GM19035 (cell line): Measurements from ENCODE around the gene HBG2.
"Not testable (repeated sequence)": the region's sequence is repeated elsewhere in the genome, so short reads cannot be mapped to it uniquely, and the experiment has no call there.

Experiments used
- ATAC-seq: cut with Tn5 transposase; IDR thresholded peaks from one replicate; pipeline ENCODE4 v1.9.1; 2021; ENCODE audit not compliant: unreplicated experiment

The HBG2 gene

GRCh38 chr11:5250543-5251204 is 3.9 kb downstream of the HBG2 start:
- no peak for ATAC-seq

DNA sequence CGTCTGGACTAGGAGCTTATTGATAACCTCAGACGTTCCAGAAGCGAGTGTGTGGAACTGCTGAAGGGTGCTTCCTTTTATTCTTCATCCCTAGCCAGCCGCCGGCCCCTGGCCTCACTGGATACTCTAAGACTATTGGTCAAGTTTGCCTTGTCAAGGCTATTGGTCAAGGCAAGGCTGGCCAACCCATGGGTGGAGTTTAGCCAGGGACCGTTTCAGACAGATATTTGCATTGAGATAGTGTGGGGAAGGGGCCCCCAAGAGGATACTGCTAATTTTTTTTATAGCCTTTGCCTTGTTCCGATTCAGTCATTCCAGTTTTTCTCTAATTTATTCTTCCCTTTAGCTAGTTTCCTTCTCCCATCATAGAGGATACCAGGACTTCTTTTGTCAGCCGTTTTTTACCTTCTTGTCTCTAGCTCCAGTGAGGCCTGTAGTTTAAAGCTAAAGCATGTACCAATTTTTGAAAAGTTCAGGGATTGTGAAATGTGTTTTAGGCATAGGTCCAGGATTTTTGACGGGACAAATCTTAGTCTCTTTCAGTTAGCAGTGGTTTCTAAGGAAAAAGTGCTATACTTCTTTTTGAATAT is 4.7 kb downstream of the HBG2 start, which contains the start of gene HBG1:
Gene HBG1 (minus strand): TSS at position 51 of the 590 bp plus-strand sequence. CDS start 53 bp downstream, outside the sequence.
- ATAC-seq, result not testable (repeated sequence)

GRCh38 chr11:5248498-5248897 is 6.1 kb downstream of the HBG2 start:
- ATAC-seq, result not testable (repeated sequence)

DNA sequence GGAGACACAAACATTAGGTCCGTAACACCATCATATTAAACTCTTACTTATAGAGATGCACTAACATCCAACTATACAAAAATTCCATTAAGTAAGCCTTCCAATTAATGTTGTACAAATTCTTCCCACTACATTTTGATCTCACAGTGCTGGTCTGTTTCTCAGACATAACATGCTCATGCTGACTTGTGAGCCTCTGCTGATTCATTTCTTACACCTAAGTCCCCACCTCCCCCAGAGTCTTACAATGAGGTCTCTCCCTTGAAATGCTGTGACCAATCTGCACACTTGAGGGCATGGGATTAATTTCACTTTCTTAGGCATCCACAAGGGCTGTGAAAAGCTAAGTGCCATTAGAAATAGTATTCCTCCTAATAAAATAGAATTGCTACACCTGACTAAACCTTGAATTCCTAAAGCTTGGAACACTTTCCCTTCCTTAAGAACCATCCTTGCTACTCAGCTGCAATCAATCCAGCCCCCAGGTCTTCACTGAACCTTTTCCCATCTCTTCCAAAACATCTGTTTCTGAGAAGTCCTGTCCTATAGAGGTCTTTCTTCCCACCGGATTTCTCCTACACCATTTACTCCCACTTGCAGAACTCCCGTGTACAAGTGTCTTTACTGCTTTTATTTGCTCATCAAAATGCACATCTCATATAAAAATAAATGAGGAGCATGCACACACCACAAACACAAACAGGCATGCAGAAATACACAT is 6.9 kb downstream of the HBG2 start:
- no peak for ATAC-seq

DNA sequence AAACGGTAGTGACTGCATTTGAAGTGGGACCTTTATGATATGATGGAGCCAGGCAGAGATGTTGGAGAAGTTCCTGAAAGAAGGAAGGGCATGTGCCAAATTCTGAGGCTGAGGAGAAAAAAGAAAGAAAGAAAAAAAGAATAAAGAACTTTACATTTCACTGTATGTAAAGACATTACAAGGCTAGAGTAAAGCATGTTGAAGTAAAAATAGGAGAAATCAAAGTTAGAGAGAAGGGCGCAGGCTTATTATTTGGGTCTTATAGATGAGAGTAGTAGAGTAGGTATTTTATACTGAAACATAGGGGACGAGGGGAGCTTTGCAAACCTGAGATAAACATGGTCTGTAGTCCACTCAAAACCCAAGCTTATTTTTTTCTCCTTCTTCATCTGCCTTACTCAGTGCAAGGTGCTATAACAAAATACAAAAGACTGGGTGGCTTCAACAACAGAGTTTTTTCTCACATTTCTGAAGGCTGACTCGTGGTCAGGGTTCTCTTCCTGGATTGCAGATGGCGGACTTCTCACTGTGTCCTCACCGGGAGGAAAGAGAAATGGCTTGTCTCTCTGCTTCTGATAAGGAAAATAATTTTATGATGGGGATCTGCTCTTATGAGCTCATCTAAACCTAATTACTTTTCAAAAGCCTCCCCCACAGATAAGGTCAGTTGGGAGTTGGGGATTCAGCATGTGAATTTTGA is 7.7 kb downstream of the HBG2 start:
- ATAC-seq, result no peak

GRCh38 chr11:5245155-5245554 is 9.4 kb downstream of the HBG2 start:
- no peak for ATAC-seq

- no peak for ATAC-seq
Observed at GRCh38 chr11:5243816-5244180, 10.8 kb downstream of the HBG2 start.

- no peak for ATAC-seq
Observed at GRCh38 chr11:5242933-5243815, 11.4 kb downstream of the HBG2 start.

DNA sequence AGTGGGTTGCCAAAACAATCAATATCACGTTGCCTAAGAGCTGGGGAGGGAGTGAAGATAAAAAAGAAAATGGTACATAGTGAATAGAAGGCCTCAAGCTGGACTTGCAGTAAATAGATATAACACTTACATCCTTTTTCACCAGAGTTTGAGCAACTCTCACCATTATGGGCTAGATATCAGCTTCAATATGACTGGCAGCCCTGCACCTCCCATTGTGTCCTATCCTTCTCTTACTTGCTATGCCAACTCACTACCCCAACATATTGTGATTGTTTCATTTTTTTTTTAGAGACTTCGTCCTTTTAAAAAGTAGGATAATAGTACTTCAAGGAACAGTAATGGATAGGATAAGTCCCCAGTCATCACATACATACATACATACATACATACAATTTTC is 12.4 kb downstream of the HBG2 start:
- no peak for ATAC-seq

DNA sequence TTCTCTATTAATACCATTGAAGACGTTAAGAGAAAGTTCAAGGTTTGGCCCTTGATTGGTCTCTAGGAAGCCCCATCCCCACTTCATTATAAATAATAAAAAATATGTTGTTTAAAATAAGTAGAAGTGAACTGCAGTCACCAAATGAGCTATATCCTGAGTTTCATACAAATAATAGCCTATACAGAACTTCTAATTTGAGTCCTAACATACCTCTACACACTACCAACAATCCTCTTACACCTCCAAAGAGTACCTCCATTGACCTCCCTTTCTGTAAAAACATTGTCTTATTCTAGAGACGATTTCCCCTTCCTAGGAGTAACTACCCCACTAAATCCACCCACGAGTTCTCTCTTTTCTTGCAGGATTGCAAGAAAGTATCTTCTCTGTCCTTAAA is 13.1 kb downstream of the HBG2 start:
- no peak for ATAC-seq

- no peak for ATAC-seq
Observed at GRCh38 chr11:5240458-5240857, 14.1 kb downstream of the HBG2 start.

DNA sequence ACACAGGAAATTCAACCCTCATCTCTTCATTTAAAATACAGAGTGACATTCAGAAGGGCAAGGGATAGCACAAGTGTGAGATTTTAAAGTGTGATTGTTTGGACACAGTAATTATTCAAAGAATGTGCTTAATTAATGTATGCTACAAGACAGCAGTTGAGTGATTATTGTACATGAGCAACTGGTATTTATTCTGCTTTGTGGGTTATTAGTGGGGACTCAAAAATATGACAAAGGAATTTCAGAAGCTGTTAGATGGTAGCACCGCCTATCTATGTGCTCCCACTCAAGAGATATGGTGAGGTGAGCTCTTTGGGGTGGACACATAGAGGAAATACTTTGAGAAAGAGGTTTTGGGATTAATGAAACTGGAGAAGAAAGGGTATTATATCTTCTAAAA is 14.5 kb downstream of the HBG2 start:
- no peak for ATAC-seq

DNA sequence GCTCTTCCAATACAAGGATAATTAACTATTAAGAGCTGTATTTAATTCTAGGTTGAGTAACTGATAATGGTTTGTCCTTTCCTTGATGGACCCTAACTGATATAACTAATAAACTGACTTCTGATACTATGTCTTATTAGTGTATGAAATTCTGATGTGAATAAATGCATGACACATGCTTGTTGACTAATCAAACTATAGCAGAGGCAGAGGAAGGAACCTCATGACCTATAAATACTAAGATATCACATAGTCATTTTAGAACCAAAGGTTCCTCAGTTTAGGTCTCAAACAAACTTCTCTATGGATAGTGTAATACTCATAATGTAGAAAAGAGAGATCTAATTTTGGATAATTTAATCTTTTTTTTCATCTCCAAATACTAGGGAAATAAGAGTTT is 15.5 kb downstream of the HBG2 start:
- ATAC-seq, result no peak

DNA sequence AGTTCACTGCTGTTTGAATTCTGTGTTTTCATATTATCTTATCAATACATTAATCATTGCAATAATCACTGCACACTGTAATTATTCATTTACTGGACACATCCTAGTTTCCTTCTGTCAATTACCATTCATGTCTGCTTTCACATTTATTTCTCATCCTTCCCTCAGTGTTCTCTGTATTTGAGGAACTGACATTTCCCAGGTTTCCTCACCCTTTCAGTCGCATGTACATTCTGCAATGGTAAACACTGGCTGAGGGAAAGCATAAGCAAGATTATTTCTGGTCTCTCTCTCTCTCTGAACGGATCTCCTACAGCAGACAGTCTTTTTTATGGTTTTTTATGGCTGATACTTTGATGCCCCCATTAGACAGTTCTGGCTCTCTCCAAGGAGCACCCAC is 16.1 kb downstream of the HBG2 start:
- no peak for ATAC-seq

- ATAC-seq, result no peak
Observed at GRCh38 chr11:5237420-5237819, 17.2 kb downstream of the HBG2 start.

DNA sequence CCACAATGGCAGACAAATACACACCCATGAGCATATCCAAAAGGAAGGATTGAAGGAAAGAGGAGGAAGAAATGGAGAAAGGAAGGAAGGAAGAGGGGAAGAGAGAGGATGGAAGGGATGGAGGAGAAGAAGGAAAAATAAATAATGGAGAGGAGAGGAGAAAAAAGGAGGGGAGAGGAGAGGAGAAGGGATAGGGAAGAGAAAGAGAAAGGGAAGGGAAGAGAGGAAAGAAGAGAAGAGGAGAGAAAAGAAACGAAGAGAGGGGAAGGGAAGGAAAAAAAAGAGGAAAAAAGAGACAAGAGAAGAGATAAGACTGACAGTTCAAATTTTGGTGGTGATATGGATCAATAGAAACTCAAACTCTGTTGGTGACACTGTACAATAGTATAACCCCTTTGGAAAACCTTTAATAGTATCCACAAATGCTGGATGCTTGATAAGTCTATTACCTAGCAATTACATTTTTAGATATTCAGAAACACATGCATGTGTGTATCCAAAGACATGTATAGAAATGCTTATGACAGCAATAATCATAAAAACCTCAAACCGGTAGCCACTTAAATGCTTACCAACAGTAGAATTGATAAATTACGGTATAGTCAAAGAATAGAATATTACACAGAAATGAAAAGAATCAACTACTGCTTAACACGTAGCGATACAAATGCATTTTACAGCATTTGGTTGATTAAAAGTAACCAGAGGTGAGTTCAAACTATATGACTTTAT is 19.1 kb downstream of the HBG2 start:
- ATAC-seq, result no peak

- ATAC-seq, result no peak
Observed at GRCh38 chr11:5234381-5234834, 20.2 kb downstream of the HBG2 start, which contains the start of gene HBD. Gene HBD, minus strand, starts transcription at chr11:5234483. Its CDS starts 50 bp downstream, at chr11:5234433.

DNA sequence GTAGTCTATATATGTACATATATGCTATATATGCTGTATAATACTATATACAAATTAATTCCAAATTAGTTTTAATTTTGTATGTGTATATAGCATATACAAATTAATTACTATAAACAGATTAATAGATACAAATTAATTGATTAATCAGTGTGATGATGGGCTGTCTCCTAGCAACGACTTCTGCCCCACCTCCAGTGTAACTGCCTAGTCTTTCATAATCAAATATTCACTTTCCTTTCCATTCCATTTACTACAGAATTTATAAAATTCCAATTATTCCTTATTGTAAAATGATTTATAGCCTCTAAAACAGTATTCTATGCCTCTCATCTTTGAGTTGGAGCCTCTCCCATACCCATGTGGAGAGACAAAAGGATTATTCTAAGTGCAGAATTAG is 21.3 kb downstream of the HBG2 start:
- no peak for ATAC-seq

DNA sequence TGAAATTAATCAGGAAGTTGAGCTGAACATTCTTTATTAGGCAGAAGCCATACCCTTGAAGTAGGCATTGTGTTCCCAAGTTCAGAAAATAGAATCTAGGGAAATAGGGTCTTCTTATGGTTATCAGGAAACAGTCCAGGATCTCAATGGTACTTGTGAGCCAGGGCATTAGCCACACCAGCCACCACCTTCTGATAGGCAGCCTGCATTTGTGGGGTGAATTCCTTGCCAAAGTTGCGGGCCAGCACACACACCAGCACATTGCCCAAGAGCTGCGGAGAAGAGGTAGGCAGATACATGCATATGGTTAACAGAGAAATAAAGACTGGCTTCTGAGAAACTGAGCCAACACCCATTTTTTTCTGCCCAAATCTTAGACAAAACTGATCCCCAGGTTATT is 21.8 kb downstream of the HBG2 start:
- ATAC-seq, result no peak

GRCh38 chr11:5232176-5232575 is 22.4 kb downstream of the HBG2 start:
- no peak for ATAC-seq
